Caco-2 (cell line): Measurements from ENCODE around the gene RTN3. TPM values are rescaled to one million over a fixed set of nuclear protein-coding genes. Genes with fewer than 3 reads are reported as not detected.
A peak's percentile ranks its signal among the peaks of the same experiment; 100 is the strongest.

Source experiments
- BruUV-seq: library from RNA; stranded (reverse); fragments of 400-500 nt; replicated peaks from 2 replicates; lab custom pipeline; 2021; lab: Mats Ljungman, UMichigan
- CTCF ChIA-PET: fragments of 300-600 bp; sonication (Branson Sonifier 250); formaldehyde crosslinking; loops from one replicate; lab custom pipeline; 2022; ENCODE audit warnings: antibody characterized with exemption; lab: Charles Lee
- POLR2A ChIA-PET: fragments of 300-600 bp; sonication (Branson Sonifier 250); formaldehyde crosslinking; loops from one replicate; lab custom pipeline; 2022; ENCODE audit warnings: antibody characterized with exemption; lab: Charles Lee
- DNase-seq, 2 experiments: peaks; one replicate each; pipeline versions ENCODE4 v3.0.0 to v3.0.0-alpha.2; 2020 to 2022
- H3K27me3 ChIP-seq: replicated peaks from 2 replicates; pipeline ENCODE4 v1.6.0; 2011; ENCODE audit warnings: low read length; ENCODE audit not compliant: control insufficient read depth, insufficient read depth
- H3K36me3 ChIP-seq: 2 replicates; pipeline ENCODE4 v1.5.1; 2011; ENCODE audit warnings: low read length; ENCODE audit not compliant: control insufficient read depth, insufficient read depth
- H3K4me1 ChIP-seq: fragments of 250-450 bp; sonication (Bioruptor Pico); 2 replicates; pipeline ENCODE4 v1.5.1; 2020; ENCODE audit warnings: mild to moderate bottlenecking
- H3K4me3 ChIP-seq: 2 replicates; pipeline ENCODE4 v1.5.1; 2011; ENCODE audit warnings: low read depth, mild to moderate bottlenecking, control low read depth, low read length
- H3K9me3 ChIP-seq: fragments of 250-450 bp; sonication (Bioruptor Pico); 2 replicates; pipeline ENCODE4 v1.5.1; 2020; ENCODE audit warnings: mild to moderate bottlenecking, moderate library complexity
- H3K27ac Mint-ChIP-seq: one replicate; pipeline ENCODE4 v1.8.0; 2022; ENCODE audit warnings: mixed read lengths; ENCODE audit not compliant: unreplicated experiment
- H3K27me3 Mint-ChIP-seq: one replicate; pipeline ENCODE4 v1.8.0; 2022; ENCODE audit warnings: mixed read lengths; ENCODE audit not compliant: insufficient read depth, unreplicated experiment
- H3K36me3 Mint-ChIP-seq: one replicate; pipeline ENCODE4 v1.8.0; 2022; ENCODE audit warnings: mild to moderate bottlenecking, mixed read lengths; ENCODE audit not compliant: insufficient read depth, unreplicated experiment
- H3K4me1 Mint-ChIP-seq: one replicate; pipeline ENCODE4 v1.8.0; 2022; ENCODE audit warnings: low read depth, mixed read lengths; ENCODE audit not compliant: unreplicated experiment
- H3K4me3 Mint-ChIP-seq: one replicate; pipeline ENCODE4 v1.8.0; 2022; ENCODE audit warnings: mild to moderate bottlenecking, moderate library complexity, mixed read lengths; ENCODE audit not compliant: unreplicated experiment
- H3K9me3 Mint-ChIP-seq: one replicate; pipeline ENCODE4 v1.8.0; 2022; ENCODE audit warnings: mixed read lengths; ENCODE audit not compliant: unreplicated experiment
- intact Hi-C: fragments of 100-400 bp; cut with micrococcal nuclease; formaldehyde crosslinking; loops from one replicate; pipeline ENCODE4 v1.10.0; 2022; ENCODE audit not compliant: unreplicated experiment
- total RNA-seq: library from RNA; stranded (reverse); gene quantifications from 2 replicates; pipeline ENCODE4 v1.2.3, GENCODE V29; 2022
- TF ChIP-seq, protein P1 (sequence below), 2 experiments: fragments of 200-600 bp in 1 of 2; IDR thresholded peaks; 1 replicate in 1 of 2; 2 replicates in 1 of 2; pipeline versions ENCODE4 v1.5.1 to v1.8.0; 2011 to 2022; ENCODE audit warnings: antibody characterized with exemption in 1 of 2, control low read depth in 1 of 2, inconsistent platforms in 1 of 2, low read depth in 1 of 2, low read length in 1 of 2, mild to moderate bottlenecking in 1 of 2, moderate library complexity in 1 of 2; ENCODE audit not compliant: insufficient read depth in 1 of 2, severe bottlenecking in 1 of 2, unreplicated experiment in 1 of 2

RTN3 gene
- total RNA-seq, 1 experiment from 2014 or later: 179 TPM

DNA sequence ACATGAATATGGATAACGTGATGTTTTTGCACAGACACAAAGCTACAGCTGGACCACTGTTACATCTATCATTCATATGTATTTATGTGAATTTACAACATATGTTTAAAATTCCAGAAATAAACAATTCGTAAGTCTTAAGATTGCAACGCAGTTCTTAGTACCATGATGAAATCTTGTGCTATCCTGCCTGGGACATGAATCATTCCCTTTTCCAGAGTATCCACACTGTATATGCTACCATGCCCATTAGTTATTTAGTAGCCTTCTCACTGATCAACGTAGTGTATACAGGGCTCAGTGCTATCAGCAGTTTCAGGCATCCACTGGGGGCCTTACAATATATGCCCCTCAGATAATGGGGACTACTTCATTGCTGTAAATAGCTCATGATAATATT, 14.4 kb upstream of the RTN3 start:
- CTCF ChIA-PET: interaction anchor here (0.6 kb wide), 1 partner anchor 65 kb away, joined by 3 read pairs; no protein-coding TSS in a partner anchor
- POLR2A ChIA-PET: interaction anchor here (0.5 kb wide), 1 partner anchor 31 kb away, joined by 9 read pairs; no protein-coding TSS in a partner anchor
- peaks cover 4% of the 10 kb centered on the region for H3K36me3 Mint-ChIP-seq
- H3K27ac Mint-ChIP-seq: no peak overlapping the region
- Histone ChIP-seq H3K9me3 (no peaks in the 10 kb centered on the region), H3K4me3 (no peak overlapping the region), H3K27me3 (no peaks in the 10 kb centered on the region), H3K36me3 (no peaks in the 10 kb centered on the region), H3K4me1 (peaks cover 17% of the 10 kb centered on the region)
- no peak overlapping the region for H3K4me3 Mint-ChIP-seq
- peaks cover 7% of the 10 kb centered on the region for H3K4me1 Mint-ChIP-seq
- TF ChIP-seq, protein P1, sequence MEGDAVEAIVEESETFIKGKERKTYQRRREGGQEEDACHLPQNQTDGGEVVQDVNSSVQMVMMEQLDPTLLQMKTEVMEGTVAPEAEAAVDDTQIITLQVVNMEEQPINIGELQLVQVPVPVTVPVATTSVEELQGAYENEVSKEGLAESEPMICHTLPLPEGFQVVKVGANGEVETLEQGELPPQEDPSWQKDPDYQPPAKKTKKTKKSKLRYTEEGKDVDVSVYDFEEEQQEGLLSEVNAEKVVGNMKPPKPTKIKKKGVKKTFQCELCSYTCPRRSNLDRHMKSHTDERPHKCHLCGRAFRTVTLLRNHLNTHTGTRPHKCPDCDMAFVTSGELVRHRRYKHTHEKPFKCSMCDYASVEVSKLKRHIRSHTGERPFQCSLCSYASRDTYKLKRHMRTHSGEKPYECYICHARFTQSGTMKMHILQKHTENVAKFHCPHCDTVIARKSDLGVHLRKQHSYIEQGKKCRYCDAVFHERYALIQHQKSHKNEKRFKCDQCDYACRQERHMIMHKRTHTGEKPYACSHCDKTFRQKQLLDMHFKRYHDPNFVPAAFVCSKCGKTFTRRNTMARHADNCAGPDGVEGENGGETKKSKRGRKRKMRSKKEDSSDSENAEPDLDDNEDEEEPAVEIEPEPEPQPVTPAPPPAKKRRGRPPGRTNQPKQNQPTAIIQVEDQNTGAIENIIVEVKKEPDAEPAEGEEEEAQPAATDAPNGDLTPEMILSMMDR (IDR thresholded peaks at IDR 0.05; ENCODE audit: insufficient read depth in 1 of 2, low read depth in 1 of 2, low read length in 1 of 2, severe bottlenecking in 1 of 2, unreplicated experiment in 1 of 2): no peak
- intact Hi-C loops: no loop called here
- H3K27me3 Mint-ChIP-seq: no peaks in the 10 kb centered on the region
- no TSS peak for BruUV-seq
- DNase-seq: no peak
- H3K9me3 Mint-ChIP-seq: no peaks in the 10 kb centered on the region

DNA sequence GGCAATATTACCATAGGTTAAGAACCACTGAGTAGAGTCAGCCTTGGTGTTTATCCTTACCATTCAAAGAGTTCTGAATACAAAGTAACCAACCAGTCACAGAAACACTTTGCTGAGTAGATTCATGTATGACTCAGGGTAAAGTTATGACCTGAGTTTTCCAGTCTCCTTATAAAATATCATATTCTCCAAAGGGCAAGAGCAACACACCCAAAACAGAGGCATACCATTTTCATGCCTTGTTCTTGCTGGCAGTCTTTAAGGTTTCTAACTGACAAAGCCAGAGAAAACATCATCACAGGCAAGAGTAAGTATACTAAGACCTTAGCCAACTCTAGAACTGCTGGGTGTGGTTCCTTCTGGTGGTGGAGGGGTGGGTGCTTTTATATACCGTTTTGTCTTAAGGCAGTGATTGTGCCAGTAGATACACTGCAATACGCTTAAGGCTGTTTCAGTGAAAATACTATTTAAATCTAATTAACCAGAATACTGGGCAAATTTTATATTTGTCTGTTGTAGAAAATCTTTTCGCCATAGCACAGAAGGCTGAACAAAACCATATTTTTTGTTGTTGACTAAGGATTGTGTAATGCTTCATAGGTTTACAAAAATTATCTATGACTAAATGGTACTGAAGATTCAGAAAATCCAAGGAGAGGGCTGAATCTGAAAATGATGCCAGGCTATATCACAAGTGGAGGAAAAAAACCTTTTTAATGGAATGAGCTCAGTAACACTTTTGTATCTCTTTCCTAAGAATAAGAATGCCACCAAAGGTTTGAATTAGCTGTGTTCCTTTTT, 13.1 kb upstream of the RTN3 start:
- no peak for DNase-seq
- H3K9me3 ChIP-seq: no peaks in the 10 kb centered on the region
- no peaks in the 10 kb centered on the region for H3K27me3 Mint-ChIP-seq
- H3K36me3 Mint-ChIP-seq: peaks cover 4% of the 10 kb centered on the region
- TF ChIP-seq, protein P1 (IDR thresholded peaks at IDR 0.05; ENCODE audit: insufficient read depth in 1 of 2, low read depth in 1 of 2, low read length in 1 of 2, severe bottlenecking in 1 of 2, unreplicated experiment in 1 of 2): no peak
- H3K27ac Mint-ChIP-seq: no peak overlapping the region
- H3K27me3 ChIP-seq: no peaks in the 10 kb centered on the region
- peaks cover 19% of the 10 kb centered on the region for H3K4me1 ChIP-seq
- peaks cover 18% of the 10 kb centered on the region for H3K4me1 Mint-ChIP-seq
- no peak overlapping the region for H3K4me3 Mint-ChIP-seq
- H3K36me3 ChIP-seq: no peaks in the 10 kb centered on the region
- H3K9me3 Mint-ChIP-seq: no peaks in the 10 kb centered on the region
- intact Hi-C loops: no loop called here
- ChIA-PET POLR2A (no interaction called here), CTCF (no interaction called here)
- TSS peak; percentile 2 for BruUV-seq
- no peak overlapping the region for H3K4me3 ChIP-seq

DNA sequence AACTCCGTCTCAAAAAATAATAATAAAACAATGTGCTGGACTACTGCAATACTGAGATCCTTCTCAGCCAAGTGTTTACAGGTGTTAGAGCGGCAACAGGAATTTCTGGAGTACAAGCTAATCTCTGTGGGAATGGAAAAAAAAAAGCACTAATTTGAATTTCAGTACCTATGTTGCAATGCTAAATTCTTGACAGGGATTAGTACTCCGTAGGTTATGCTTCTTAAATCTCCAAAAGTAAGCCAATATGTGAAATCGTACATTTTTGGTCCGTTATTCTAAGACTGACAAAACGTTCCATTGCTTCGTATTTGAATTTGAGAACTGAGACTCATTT, 11.2 kb upstream of the RTN3 start:
- no peak for DNase-seq
- no peaks in the 10 kb centered on the region for H3K9me3 ChIP-seq
- peak overlapping the region; percentile 92 for H3K4me3 ChIP-seq
- no peaks in the 10 kb centered on the region for H3K27me3 Mint-ChIP-seq
- intact Hi-C loops: loop anchor here (2.0 kb wide), 1 partner anchor 69 kb away; no protein-coding TSS in a partner anchor
- peaks cover 19% of the 10 kb centered on the region for H3K4me1 ChIP-seq
- TF ChIP-seq, protein P1 (IDR thresholded peaks at IDR 0.05; ENCODE audit: insufficient read depth in 1 of 2, low read depth in 1 of 2, low read length in 1 of 2, severe bottlenecking in 1 of 2, unreplicated experiment in 1 of 2): no peak
- H3K4me1 Mint-ChIP-seq: peaks cover 18% of the 10 kb centered on the region
- H3K36me3 ChIP-seq: no peaks in the 10 kb centered on the region
- H3K27ac Mint-ChIP-seq: peak overlapping the region; percentile 67
- CTCF ChIA-PET: interaction anchor here (0.8 to 1.0 kb wide), 3 partner anchors 11 to 98 kb away, joined by 3 to 7 read pairs (median 4); partner anchors contain the start of gene ZFTA
- BruUV-seq: TSS peak; percentile 68
- peak overlapping the region; percentile 82 for H3K4me3 Mint-ChIP-seq
- no peaks in the 10 kb centered on the region for H3K9me3 Mint-ChIP-seq
- no peaks in the 10 kb centered on the region for H3K27me3 ChIP-seq
- POLR2A ChIA-PET: interaction anchor here (0.6 to 3.2 kb wide), 2 partner anchors 12 to 37 kb away, joined by 3 to 32 read pairs; partner anchors contain the start of gene RTN3
- H3K36me3 Mint-ChIP-seq: peaks cover 4% of the 10 kb centered on the region
